SK-N-MC (cell line): ENCODE measurements around the gene RPEL1.

ENCODE experiments used
- EZH2 ChIP-seq: fragments of 200-600 bp; sonication (generic); IDR thresholded peaks from one replicate; pipeline ENCODE4 v1.6.1; 2017; ENCODE audit warnings: antibody characterized with exemption
- POLR2AphosphoS5 ChIP-seq: IDR thresholded peaks from 2 replicates; pipeline ENCODE4 v1.6.1; 2012; ENCODE audit warnings: mild to moderate bottlenecking, low read depth, low read length, borderline replicate concordance

DNA sequence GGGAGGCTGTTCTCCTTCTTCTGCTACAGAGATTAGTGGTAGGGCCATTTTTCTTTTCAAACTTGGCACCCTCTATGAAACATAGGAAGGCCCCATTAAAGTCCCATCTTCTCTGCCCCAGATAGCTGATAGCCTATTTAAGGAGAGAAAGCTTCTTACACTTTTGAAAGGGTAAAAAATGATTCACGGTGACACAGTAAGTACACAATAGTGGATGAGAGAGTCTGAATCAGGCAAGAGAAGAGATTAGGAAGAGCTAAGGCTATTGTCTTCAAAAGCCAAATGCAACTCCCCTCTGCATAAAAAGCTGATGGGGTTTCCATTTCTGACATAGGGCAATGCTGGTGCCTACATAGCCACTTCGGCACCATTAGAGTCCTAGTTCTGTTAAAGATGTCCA is 34.8 kb downstream of the RPEL1 start:
- TF ChIP-seq POLR2AphosphoS5 (no peak), EZH2 (no peak)
